ENCODE data around the gene DDX20. TPM values are rescaled to one million over a fixed set of nuclear protein-coding genes. Genes with fewer than 3 reads are reported as not detected.

The DDX20 gene
- total RNA-seq, 4 donors from 2014 or later = 9.5 to 19.9 (median 13.1) TPM

DNA sequence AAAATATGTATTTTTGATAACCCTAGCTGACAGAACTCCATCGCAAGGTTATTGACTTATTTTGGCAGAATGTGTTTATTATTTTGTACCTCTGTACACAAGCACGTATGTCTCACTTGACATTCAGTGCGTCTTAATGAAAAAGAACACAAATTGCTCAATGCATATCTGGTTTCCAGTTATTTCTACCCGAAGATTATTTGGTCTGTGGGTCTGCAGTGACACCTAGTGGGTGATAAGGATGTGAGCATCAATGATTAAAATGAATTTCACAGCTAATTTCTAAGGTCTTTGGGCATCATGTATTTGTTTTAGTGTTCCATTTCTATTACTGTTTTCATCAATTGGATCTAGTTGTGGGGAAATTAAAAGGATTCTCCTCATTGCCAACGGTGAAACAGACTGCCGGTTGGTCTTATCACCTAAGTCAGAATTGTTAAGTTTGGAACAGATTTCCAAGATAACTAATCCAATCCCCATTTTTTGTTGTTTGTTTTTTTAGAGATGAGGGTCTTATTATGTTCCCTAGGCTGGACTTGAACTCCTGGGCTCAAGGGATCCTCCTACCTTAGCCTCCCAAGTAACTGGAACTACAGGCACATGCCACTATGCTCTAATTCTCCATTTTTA, 13.9 kb downstream of the DDX20 start:
- peak overlapping the region in 2 of 4 donors; percentile 7 to 9 for H3K27ac ChIP-seq (replicated peaks in 1 of 4)
- H3K4me1 ChIP-seq = peaks cover 0 to 24% (median 22%) of the 10 kb centered on the region in 4 donors
- no peaks in the 10 kb centered on the region for H3K27me3 ChIP-seq
- peaks cover 8 to 41% (median 31%) of the 10 kb centered on the region in 4 donors for H3K36me3 ChIP-seq
- no peaks in the 10 kb centered on the region for H3K9me3 ChIP-seq
- WGBS = 37% methylated on average over 6 of the region's 6 CpGs
- DNase-seq (ENCODE audit: extremely low spot score) = no peak
- no peak for TF ChIP-seq POLR2AphosphoS5 (IDR thresholded peaks at IDR 0.05)
- peak; percentile 78 to 85 (median 78) for TF ChIP-seq CTCF (IDR thresholded peaks at IDR 0.05)
- H3K4me3 ChIP-seq = no peak overlapping the region
- intact Hi-C loops (cut with DNase I) = loop anchor here (10.0 kb wide), 1 partner anchor 545 kb away; the partner anchor contains the start of gene CHI3L2

GRCh38 chr1:111770916-111771315, 15.2 kb downstream of the DDX20 start:
- Histone ChIP-seq H3K4me1 (peaks cover 0 to 24% (median 22%) of the 10 kb centered on the region in 4 donors), H3K4me3 (no peak overlapping the region), H3K27me3 (no peaks in the 10 kb centered on the region), H3K9me3 (no peaks in the 10 kb centered on the region), H3K27ac (replicated peaks in 1 of 4) (no peak overlapping the region), H3K36me3 (peaks cover 3 to 32% (median 23%) of the 10 kb centered on the region in 4 donors)
- intact Hi-C loops (cut with DNase I) = no loop called here
- WGBS = 82% methylated on average over 4 of the region's 4 CpGs
- DNase-seq (ENCODE audit: extremely low spot score) = no peak
- no peak for TF ChIP-seq CTCF (IDR thresholded peaks at IDR 0.05)
- TF ChIP-seq POLR2AphosphoS5 (IDR thresholded peaks at IDR 0.05) = no peak
- TF ChIP-seq POLR2A (IDR thresholded peaks at IDR 0.05; ENCODE audit: low read depth) = no peak
- no peak for TF ChIP-seq EP300 (IDR thresholded peaks at IDR 0.05)

GRCh38 chr1:111775966-111776365, 20.3 kb downstream of the DDX20 start:
- no peak for DNase-seq (ENCODE audit: extremely low spot score)
- Histone ChIP-seq H3K4me3 (no peak overlapping the region), H3K9me3 (no peaks in the 10 kb centered on the region), H3K27ac (replicated peaks in 1 of 4) (peak overlapping the region in 1 of 4 donors; percentile 6), H3K36me3 (peaks cover 7 to 36% (median 21%) of the 10 kb centered on the region in 4 donors), H3K27me3 (no peaks in the 10 kb centered on the region), H3K4me1 (peaks cover 0 to 11% (median 1%) of the 10 kb centered on the region in 4 donors)
- TF ChIP-seq EP300 (IDR thresholded peaks at IDR 0.05) (no peak), POLR2A (IDR thresholded peaks at IDR 0.05; ENCODE audit: low read depth) (no peak), POLR2AphosphoS5 (IDR thresholded peaks at IDR 0.05) (no peak), CTCF (IDR thresholded peaks at IDR 0.05) (no peak)
- WGBS = 69% methylated on average over 7 of the region's 9 CpGs
- intact Hi-C loops (cut with DNase I) = no loop called here

DNA sequence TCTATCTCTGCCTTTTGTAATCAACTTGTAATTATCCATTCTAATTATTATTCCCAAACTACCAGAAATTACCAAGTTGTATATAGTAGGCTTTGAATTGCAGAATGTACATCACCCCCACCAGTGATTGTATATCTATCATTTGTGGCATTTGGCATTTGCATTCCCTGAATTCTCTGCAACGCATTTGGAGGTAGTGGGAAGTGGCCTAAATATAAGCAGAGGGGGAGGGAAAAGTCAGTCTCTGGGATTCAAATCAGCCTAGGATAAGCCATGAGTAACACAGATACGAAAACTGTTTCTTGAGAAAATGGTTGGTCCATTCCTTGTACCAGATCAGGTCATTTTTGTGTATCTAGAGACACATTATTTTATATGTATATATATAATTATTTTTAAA, 20.7 kb downstream of the DDX20 start:
- WGBS = 58% methylated on average over 2 of the region's 2 CpGs
- H3K4me3 ChIP-seq = no peak overlapping the region
- no peak overlapping the region for H3K27ac ChIP-seq (replicated peaks in 1 of 4)
- no peak for DNase-seq (ENCODE audit: extremely low spot score)
- TF ChIP-seq EP300 (IDR thresholded peaks at IDR 0.05) = no peak
- TF ChIP-seq POLR2A (IDR thresholded peaks at IDR 0.05; ENCODE audit: low read depth) = no peak
- TF ChIP-seq CTCF (IDR thresholded peaks at IDR 0.05) = no peak
- no peak for TF ChIP-seq POLR2AphosphoS5 (IDR thresholded peaks at IDR 0.05)
- H3K4me1 ChIP-seq = peaks cover 0 to 11% (median 1%) of the 10 kb centered on the region in 4 donors
- no peaks in the 10 kb centered on the region for H3K9me3 ChIP-seq
- intact Hi-C loops (cut with DNase I) = no loop called here
- H3K36me3 ChIP-seq = peaks cover 7 to 36% (median 21%) of the 10 kb centered on the region in 4 donors
- H3K27me3 ChIP-seq = no peaks in the 10 kb centered on the region
